GM12878 (cell line): ENCODE results near the gene TUBA4B. TPM values are rescaled to one million over a fixed set of nuclear protein-coding genes. Genes with fewer than 3 reads are reported as not detected.

Source experiments
- ATAC-seq: fragments of 200-7000 bp; cut with Tn5 transposase; 3 replicates; pipeline ENCODE4 v1.9.1; 2020; ENCODE audit warnings: mild to moderate bottlenecking, moderate library complexity
- BruUV-seq: library from RNA; stranded (reverse); fragments of 400-500 nt; replicated peaks from 2 replicates; lab custom pipeline; 2021; lab: Mats Ljungman, UMichigan
- CTCF ChIA-PET: fragments of 300-600 bp; sonication (Branson Sonifier 250); formaldehyde crosslinking; extraction: SDS; loops from one replicate; lab custom pipeline; 2021; ENCODE audit warnings: inconsistent platforms; lab: Yijun Ruan, JAX
- POLR2A ChIA-PET: fragments of 350-600 bp; formaldehyde crosslinking; extraction: SDS; loops from one replicate; lab custom pipeline; 2021; ENCODE audit warnings: inconsistent platforms; lab: Charles Lee
- RAD21 ChIA-PET: fragments of 300-600 bp; sonication (Branson Sonifier 250); formaldehyde crosslinking; loops from one replicate; lab custom pipeline; 2023; ENCODE audit warnings: antibody characterized with exemption; ENCODE audit not compliant: unreplicated experiment; lab: Charles Lee
- SMC1A ChIA-PET: fragments of 300-600 bp; sonication (Branson Sonifier 250); formaldehyde crosslinking; loops from one replicate; lab custom pipeline; 2023; ENCODE audit not compliant: unreplicated experiment, uncharacterized antibody; lab: Charles Lee
- DNase-seq: peaks from one replicate; pipeline ENCODE4 v3.0.0-alpha.2; 2011; ENCODE audit warnings: low read depth, low spot score
- FAIRE-seq: peaks from 3 replicates; lab custom pipeline; 2011; peaks lifted over from hg19 to GRCh38; lab: Jason Lieb, UNC
- H2AFZ ChIP-seq: 2 replicates; pipeline ENCODE4 v1.6.0; 2011; ENCODE audit warnings: low read depth, low read length, control low read depth; ENCODE audit not compliant: control insufficient read depth
- H3K27ac ChIP-seq: 2 replicates; pipeline ENCODE4 v1.5.1; 2011; ENCODE audit warnings: control low read depth; ENCODE audit not compliant: control insufficient read depth, insufficient read depth
- H3K27me3 ChIP-seq, 2 experiments: replicated peaks in 1 of 2; 2 replicates each; pipeline versions ENCODE4 v1.6.0 to v1.6.1; 2011; ENCODE audit warnings: low read length in 1 of 2; ENCODE audit not compliant: control insufficient read depth in 2 of 2, insufficient read depth in 2 of 2
- H3K36me3 ChIP-seq, 2 experiments: 2 replicates each; pipeline ENCODE4 v1.5.1; 2011; ENCODE audit warnings: low read length in 1 of 2; ENCODE audit not compliant: control insufficient read depth in 2 of 2, insufficient read depth in 2 of 2
- H3K4me1 ChIP-seq: 2 replicates; pipeline ENCODE4 v1.6.1; 2011; ENCODE audit warnings: mild to moderate bottlenecking, low read length, moderate library complexity, mixed read lengths; ENCODE audit not compliant: control insufficient read depth, insufficient read depth
- H3K4me2 ChIP-seq: 2 replicates; pipeline ENCODE4 v1.6.0; 2011; ENCODE audit warnings: control low read depth; ENCODE audit not compliant: control insufficient read depth, insufficient read depth
- H3K4me3 ChIP-seq: fragments of 200-600 bp; sonication (generic); 2 replicates; pipeline ENCODE4 v1.5.1; 2016
- H3K79me2 ChIP-seq: 2 replicates; pipeline ENCODE4 v1.6.0; 2011; ENCODE audit warnings: low read length; ENCODE audit not compliant: control insufficient read depth, insufficient read depth
- H3K9ac ChIP-seq: 2 replicates; pipeline ENCODE4 v1.8.0; 2011; ENCODE audit warnings: low read length, control low read depth, mixed read lengths; ENCODE audit not compliant: control insufficient read depth, insufficient read depth
- H3K9me3 ChIP-seq: replicated peaks from 3 replicates; pipeline ENCODE4 v1.5.1; 2011; ENCODE audit warnings: mild to moderate bottlenecking, low read length; ENCODE audit not compliant: control insufficient read depth, insufficient read depth
- H4K20me1 ChIP-seq: 2 replicates; pipeline ENCODE4 v1.6.0; 2011; ENCODE audit not compliant: control insufficient read depth, insufficient read depth
- BACH1 ChIP-seq: fragments of 450-650 bp; IDR thresholded peaks from 2 replicates; pipeline ENCODE4 v1.6.1; 2017; ENCODE audit warnings: mild to moderate bottlenecking, borderline replicate concordance
- CBFB ChIP-seq: IDR thresholded peaks from 2 replicates; pipeline ENCODE4 v1.6.1; 2016; ENCODE audit warnings: antibody characterized with exemption, low read depth
- CHD4 ChIP-seq: fragments of 200-600 bp; sonication (generic); IDR thresholded peaks from 2 replicates; pipeline ENCODE4 v1.6.1; 2016; ENCODE audit warnings: mild to moderate bottlenecking
- IRF3 ChIP-seq: fragments of 450-650 bp; IDR thresholded peaks from 2 replicates; pipeline ENCODE4 v1.6.1; 2014; ENCODE audit warnings: mild to moderate bottlenecking
- IRF4 ChIP-seq: IDR thresholded peaks from 2 replicates; pipeline ENCODE4 v1.6.1; 2011; ENCODE audit warnings: low read depth, low read length
- RAD21 ChIP-seq: IDR thresholded peaks from 2 replicates; pipeline ENCODE4 v1.6.1; 2011; ENCODE audit warnings: mild to moderate bottlenecking, low read depth, low read length, moderate library complexity; ENCODE audit not compliant: insufficient read depth
- RUNX3 ChIP-seq: IDR thresholded peaks from 2 replicates; pipeline ENCODE4 v1.6.1; 2012; ENCODE audit warnings: low read length, inconsistent platforms
- SREBF1 ChIP-seq: IDR thresholded peaks from 2 replicates; pipeline ENCODE4 v1.6.1; 2012; ENCODE audit warnings: mild to moderate bottlenecking, low read length
- STAT3 ChIP-seq: IDR thresholded peaks from 2 replicates; pipeline ENCODE4 v1.6.1; 2011; ENCODE audit warnings: low read depth, low read length, improper control_type of control experiment
- TARDBP ChIP-seq: IDR thresholded peaks from 2 replicates; pipeline ENCODE4 v1.6.1; 2016; ENCODE audit warnings: borderline replicate concordance
- ZZZ3 ChIP-seq: IDR thresholded peaks from 2 replicates; pipeline ENCODE4 v1.6.1; 2011; ENCODE audit warnings: low read depth; ENCODE audit not compliant: control insufficient read depth, insufficient read length
- WGBS: methylation state at CpG from one replicate; pipeline ENCODE4 v1.1.6; 2016; ENCODE audit warnings: low lambda C conversion rate; ENCODE audit not compliant: insufficient replicate concordance, insufficient coverage; ENCODE audit errors: missing lambda C conversion rate; 5-methylcytosine and 5-hydroxymethylcytosine counted together
- in situ Hi-C: fragments of 300-500 bp; cut with MboI; formaldehyde crosslinking; loops from 9 replicates; pipeline ENCODE4 v1.14.3; 2018; ENCODE audit warnings: mixed read lengths
- intact Hi-C: fragments of 100-400 bp; cut with micrococcal nuclease; formaldehyde crosslinking; loops from one replicate; pipeline ENCODE4 v1.14.2; 2022; ENCODE audit not compliant: unreplicated experiment
- polyA plus RNA-seq, 11 experiments: library from polyadenylated mRNA; depleted of rRNA in 4 of 11; unstranded in 6 of 11; stranded (reverse) in 5 of 11; fragments of >200 nt; fragmentation: Nextera tagmentation in 4 of 11; fragmentation: Illumina TruSeq in 1 of 11; extraction: Ambion mirVana in 4 of 11; extraction: Trizol in 1 of 11; gene quantifications; 1 replicate in 1 of 11; 2 replicates in 10 of 11; pipeline versions ENCODE4 v1.2.1 to v1.2.3, GENCODE V29; 2011 to 2016; ENCODE audit warnings: inconsistent platforms in 2 of 11, missing spikeins in 2 of 11, low read depth in 1 of 11
- total RNA-seq, 4 experiments: library from RNA; depleted of rRNA in 3 of 4; stranded (reverse); fragments of >200 nt in 3 of 4; fragmentation: Illumina TruSeq in 1 of 4; extraction: Trizol in 1 of 4; gene quantifications; 2 replicates each; pipeline versions ENCODE4 v1.2.1 to v1.2.3, GENCODE V29; 2013 to 2021

The TUBA4B gene
- total and polyA plus RNA-seq, 10 of the 15 experiments (the other 5 are each of a cell fraction or from before 2014, with no cell fraction given): 0.07 TPM; not detected in 9

GRCh38 chr2:219205165-219205538 lies 47.9 kb upstream of the TUBA4B start (continued):
- TF ChIP-seq STAT3: no peak

DNA sequence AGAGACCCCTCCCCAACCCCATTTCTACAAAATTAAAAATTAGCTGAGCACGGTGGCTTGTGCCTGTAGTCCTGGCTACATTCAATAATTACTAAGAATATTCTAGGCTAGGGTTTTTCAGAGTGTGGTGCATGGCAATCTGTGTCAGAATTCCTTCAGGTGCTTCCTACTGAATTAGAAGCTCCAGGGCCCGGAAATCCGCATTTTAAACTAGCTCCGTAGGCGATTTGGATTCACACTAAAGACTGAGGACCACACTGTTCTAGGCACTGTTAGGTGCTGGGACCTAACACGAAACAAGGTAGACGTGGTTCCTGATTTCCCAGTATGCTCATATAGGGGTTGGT lies 47.1 kb upstream of the TUBA4B start:
- no TSS peak for BruUV-seq
- H3K4me1 ChIP-seq: peaks cover 8% of the 10 kb centered on the region
- peak overlapping the region; percentile 69 for H3K27ac ChIP-seq
- H3K4me2 ChIP-seq: peak overlapping the region; percentile 84
- FAIRE-seq: no peak
- no peak for ATAC-seq
- no peaks in the 10 kb centered on the region for H3K27me3 ChIP-seq
- peak overlapping the region; percentile 96 for H2AFZ ChIP-seq
- intact Hi-C loops: loop anchor here (2.0 to 5.0 kb wide), 2 partner anchors 29 to 71 kb away; partner anchors contain the start of genes CNPPD1 and DNAJB2
- ChIA-PET RAD21 (interaction anchor here (0.7 to 2.9 kb wide), 14 partner anchors 9 to 88 kb away, joined by 3 to 21 read pairs (median 6); partner anchors contain the start of genes CNPPD1, DNAJB2, GLB1L and SLC23A3), POLR2A (interaction anchor here (0.6 to 4.0 kb wide), 19 partner anchors 11 to 634 kb away, joined by 3 to 47 read pairs (median 6); partner anchors contain the start of genes ANKZF1, ATG9A, CNPPD1 and DNPEP), CTCF (interaction anchor here (0.6 to 2.1 kb wide), 15 partner anchors 9 to 456 kb away, joined by 3 to 19 read pairs (median 4); partner anchors contain the start of genes ANKZF1, ATG9A, CNPPD1 and NHEJ1), SMC1A (interaction anchor here (1.0 to 3.1 kb wide), 11 partner anchors 10 to 90 kb away, joined by 3 to 14 read pairs (median 6); partner anchors contain the start of genes ABCB6, CNPPD1 and SLC23A3)
- 16% methylated on average over 7 of the region's 7 CpGs for whole genome bisulfite sequencing
- in situ Hi-C loops: loop anchor here (5.0 kb wide), 1 partner anchor 34 kb away; the partner anchor contains the start of gene SLC23A3
- H4K20me1 ChIP-seq: no peaks in the 10 kb centered on the region
- no peak for DNase-seq
- peak overlapping the region; percentile 50 for H3K4me3 ChIP-seq
- peaks cover 0 to 4% of the 10 kb centered on the region in 2 experiments; a peak in 1 of 4 replicates for H3K36me3 ChIP-seq
- no peaks in the 10 kb centered on the region for H3K9me3 ChIP-seq
- no peak for TF ChIP-seq RUNX3
- no peak for TF ChIP-seq ZZZ3
- no peak for TF ChIP-seq CHD4
- no peak for TF ChIP-seq TARDBP
- no peak for TF ChIP-seq IRF4
- no peak for TF ChIP-seq RAD21
- no peak for TF ChIP-seq SREBF1
- no peak for TF ChIP-seq BACH1
- no peak for TF ChIP-seq CBFB
- no peak for TF ChIP-seq IRF3
- H3K9ac ChIP-seq: peak overlapping the region; percentile 67
- no peaks in the 10 kb centered on the region; the same call in 1 of the 2 replicates for H3K79me2 ChIP-seq
